HG03442 (cell line): ENCODE data around the gene DHRS7B.
"Not testable (repeated sequence)": the region's sequence is repeated elsewhere in the genome, so short reads cannot be mapped to it uniquely, and the experiment has no call there.

Source experiments
- ATAC-seq: cut with Tn5 transposase; IDR thresholded peaks from one replicate; pipeline ENCODE4 v1.9.1; 2021; ENCODE audit warnings: mild to moderate bottlenecking, moderate library complexity; ENCODE audit not compliant: unreplicated experiment

Gene DHRS7B

GRCh38 chr17:21126645-21127508 lies at the start of gene DHRS7B:
DHRS7B (plus strand) TSS chr17:21126964; CDS start chr17:21126972, 8 bp downstream.
- ATAC-seq, result peak; percentile 89

- no peak for ATAC-seq
Observed at GRCh38 chr17:21077281-21077680, 49.5 kb upstream of the DHRS7B start.

GRCh38 chr17:21078016-21078780 lies 48.6 kb upstream of the DHRS7B start:
- no peak for ATAC-seq

- no peak for ATAC-seq
Observed at GRCh38 chr17:21079196-21079595, 47.6 kb upstream of the DHRS7B start.

GRCh38 chr17:21082001-21082436 lies 44.7 kb upstream of the DHRS7B start:
- ATAC-seq, result no peak

- ATAC-seq, result not testable (repeated sequence)
Observed at GRCh38 chr17:21085280-21085679, 41.5 kb upstream of the DHRS7B start.

- no peak for ATAC-seq
Observed at GRCh38 chr17:21085707-21086106, 41.1 kb upstream of the DHRS7B start.

- ATAC-seq, result no peak
Observed at GRCh38 chr17:21089145-21089544, 37.6 kb upstream of the DHRS7B start.

- no peak for ATAC-seq
Observed at GRCh38 chr17:21089933-21090901, 36.5 kb upstream of the DHRS7B start.

- no peak for ATAC-seq
Observed at GRCh38 chr17:21090902-21091618, 35.7 kb upstream of the DHRS7B start.

GRCh38 chr17:21094298-21094704 lies 32.5 kb upstream of the DHRS7B start:
- no peak for ATAC-seq

- no peak for ATAC-seq
Observed at GRCh38 chr17:21095735-21096134, 31.0 kb upstream of the DHRS7B start.

GRCh38 chr17:21096874-21097273 lies 29.9 kb upstream of the DHRS7B start:
- no peak for ATAC-seq

- peak; percentile 92 for ATAC-seq
Observed at GRCh38 chr17:21098934-21099689, 27.7 kb upstream of the DHRS7B start.

- ATAC-seq, result no peak
Observed at GRCh38 chr17:21100636-21101035, 26.1 kb upstream of the DHRS7B start.

GRCh38 chr17:21104608-21105007 lies 22.2 kb upstream of the DHRS7B start:
- no peak for ATAC-seq

- no peak for ATAC-seq
Observed at GRCh38 chr17:21105064-21105894, 21.5 kb upstream of the DHRS7B start.

GRCh38 chr17:21106316-21106715 lies 20.4 kb upstream of the DHRS7B start:
- no peak for ATAC-seq
